Stimulated activated CD4-positive, alpha-beta T cell treated with anti-CD3 and anti-CD28 coated beads, Interleukin-4, amount 100 ng/mL, for 1 hour (primary cell): Measurements from ENCODE around the gene ARFGAP1.

Source experiments
- DNase-seq: peaks from one replicate; pipeline ENCODE4 v3.0.0-alpha.2; 2020

The ARFGAP1 gene

GRCh38 chr20:63272105-63273058 is at the start of gene ARFGAP1:
Gene ARFGAP1 (plus strand): TSS chr20:63272813. CDS start chr20:63275581, 2,768 bp downstream.
- peak; percentile 91 for DNase-seq

DNA sequence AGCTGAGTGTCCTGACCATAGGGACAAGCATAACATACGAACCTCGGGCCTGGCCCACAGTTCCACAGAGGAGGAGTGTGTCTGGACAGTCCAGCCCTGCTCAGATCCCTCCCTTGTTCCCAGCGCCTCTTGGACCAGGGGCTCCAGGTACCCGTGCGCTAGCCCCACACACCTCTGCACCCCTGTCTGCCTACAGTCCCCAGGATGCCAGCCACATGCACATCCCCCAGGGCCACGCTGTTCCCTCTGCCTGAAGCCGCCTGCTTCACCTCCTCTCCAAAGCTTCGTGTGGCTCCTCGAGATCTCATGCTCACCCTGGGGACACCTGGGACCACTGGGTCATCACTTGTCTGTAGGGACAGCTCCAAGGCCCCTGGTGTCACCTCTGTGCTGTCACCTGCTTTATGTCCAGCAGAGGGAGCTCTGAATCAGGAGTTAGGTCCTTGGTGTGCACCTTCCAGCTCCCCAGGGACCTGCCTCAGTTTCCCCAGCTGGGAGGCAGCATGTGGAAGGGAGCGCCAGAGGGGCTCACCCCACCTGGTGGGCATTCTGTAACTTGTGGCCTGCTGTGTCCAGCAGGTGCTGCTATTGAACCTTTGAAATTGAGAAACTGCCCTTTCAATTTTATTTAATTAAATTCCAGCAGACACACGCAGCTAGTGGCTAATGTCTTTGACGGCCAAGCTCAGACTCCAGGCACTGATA is 49.3 kb upstream of the ARFGAP1 start:
- peak; percentile 32 for DNase-seq

DNA sequence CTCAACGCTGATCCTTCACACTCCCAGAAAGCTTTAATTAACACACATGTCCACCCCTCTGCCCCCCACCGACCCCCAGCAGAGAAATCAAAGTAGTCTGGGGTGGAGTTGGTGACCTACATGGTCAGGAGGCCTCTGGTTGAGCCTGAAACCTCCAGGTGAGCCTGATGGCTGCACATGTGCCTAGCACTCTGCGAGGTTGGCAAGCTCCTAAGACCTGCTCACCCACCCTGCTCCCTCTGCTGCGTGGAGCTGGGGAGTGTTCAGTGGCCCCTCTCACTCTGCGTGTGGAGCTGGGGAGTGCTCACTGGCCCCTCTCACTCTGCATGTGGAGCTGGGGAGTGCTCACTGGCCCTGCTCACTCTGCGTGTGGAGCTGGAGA is 48.8 kb upstream of the ARFGAP1 start:
- no peak for DNase-seq

- DNase-seq = no peak
These were observed 48.1 kb upstream of the ARFGAP1 start for GRCh38 chr20:63224412-63225081.

DNA sequence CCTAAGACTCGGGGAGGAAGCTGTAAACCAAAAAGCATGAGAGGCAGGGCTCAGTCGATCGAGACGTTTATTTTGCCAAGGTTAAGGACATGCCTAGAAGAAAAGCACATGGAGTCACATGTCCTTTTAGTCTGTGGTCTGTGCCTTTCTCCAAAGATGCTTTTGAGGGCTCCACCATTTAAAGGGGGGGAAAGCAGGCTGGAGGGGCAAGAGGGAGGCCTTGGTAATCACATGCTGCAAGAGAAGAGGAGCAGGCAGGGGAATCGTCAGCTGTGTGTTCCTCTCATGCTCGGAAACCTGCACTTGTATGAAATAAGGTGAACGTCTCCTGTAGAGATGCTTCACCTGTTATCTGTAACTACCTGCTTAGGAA is 47.5 kb upstream of the ARFGAP1 start:
- DNase-seq = no peak

DNA sequence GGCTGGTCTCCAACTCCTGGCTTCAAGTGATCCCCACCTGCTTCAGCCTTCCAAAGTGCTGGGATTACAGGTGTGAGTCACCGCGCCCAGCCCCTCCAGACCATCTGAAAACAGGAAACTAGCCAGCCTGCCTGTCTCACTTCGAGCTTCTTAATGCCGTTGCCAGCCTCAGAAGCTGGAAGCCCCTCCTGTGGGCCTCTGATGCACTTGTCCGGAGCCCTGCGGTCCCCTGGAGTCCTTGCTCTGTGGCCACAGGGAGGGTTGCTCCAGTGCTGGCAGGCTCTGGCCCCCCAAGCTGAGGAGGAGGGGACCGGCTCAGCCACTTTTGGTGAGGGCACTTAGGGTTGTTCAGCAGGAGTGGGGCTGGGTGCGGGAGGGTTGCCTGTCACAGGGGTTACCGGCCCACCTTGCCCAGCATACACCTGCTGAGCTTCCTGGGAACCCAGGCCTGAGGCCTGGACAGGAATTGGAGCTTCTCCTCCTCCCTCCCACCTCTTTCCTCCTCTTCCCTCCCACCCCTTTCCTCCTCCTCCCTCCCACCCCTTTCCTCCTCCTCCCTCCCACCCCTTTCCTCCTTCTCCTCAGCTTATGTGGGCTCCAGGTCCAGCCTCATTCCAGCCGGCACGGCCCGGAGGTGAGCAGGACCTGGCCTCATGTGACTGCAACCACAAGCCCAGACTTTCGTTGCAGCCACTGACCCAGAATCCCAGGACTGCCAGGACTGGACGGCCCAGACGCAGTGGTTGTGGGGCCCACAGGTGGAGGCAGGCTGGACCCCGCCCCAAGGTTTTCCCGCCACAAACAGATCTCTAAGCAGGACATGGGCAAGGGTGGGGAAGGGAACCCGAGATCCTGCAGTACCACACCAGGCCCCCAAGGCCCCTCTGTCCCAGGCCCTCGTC is 46.3 kb upstream of the ARFGAP1 start:
- no peak for DNase-seq

DNA sequence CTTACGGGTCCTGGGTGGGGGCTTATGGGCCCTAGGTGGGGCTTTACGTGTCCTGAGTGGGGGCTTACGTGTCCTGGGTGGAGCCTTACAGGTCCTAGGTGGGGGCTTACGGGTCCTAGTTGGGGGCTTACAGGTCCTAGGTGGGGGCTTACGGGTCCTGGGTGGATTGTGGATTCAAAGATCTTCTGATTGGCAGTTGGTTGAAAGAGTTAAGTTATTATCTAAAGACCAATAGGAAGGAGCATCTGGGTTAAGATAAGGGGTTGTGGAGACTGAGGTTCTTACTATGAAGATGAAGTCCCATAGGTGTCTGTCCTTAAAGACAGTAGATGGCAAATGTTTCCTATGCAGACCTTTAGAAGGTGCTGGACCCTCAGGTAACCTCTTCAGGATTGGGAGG is 45.4 kb upstream of the ARFGAP1 start:
- DNase-seq = no peak

DNA sequence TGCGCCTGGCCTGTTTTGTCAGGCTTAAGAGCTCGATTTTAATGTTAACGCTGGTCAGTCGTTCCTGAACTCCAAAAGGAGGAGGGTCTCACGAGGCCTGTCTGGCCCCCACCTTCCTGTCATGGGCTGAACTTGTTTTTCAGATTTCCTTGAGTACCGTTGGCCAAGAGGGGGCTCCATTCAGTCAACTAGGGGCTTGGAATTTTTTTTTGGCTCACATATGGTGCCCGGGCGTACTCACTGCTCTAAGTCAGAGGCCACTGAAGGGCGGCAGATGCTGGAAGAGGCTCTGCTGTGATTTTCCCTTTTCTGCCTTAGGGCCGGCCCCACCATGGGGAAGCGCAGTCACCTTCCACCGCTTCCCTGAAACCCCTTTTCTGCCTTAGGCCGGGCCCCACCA is 43.8 kb upstream of the ARFGAP1 start:
- DNase-seq = no peak

- no peak for DNase-seq
These were observed 41.8 kb upstream of the ARFGAP1 start for GRCh38 chr20:63230800-63231268.

DNA sequence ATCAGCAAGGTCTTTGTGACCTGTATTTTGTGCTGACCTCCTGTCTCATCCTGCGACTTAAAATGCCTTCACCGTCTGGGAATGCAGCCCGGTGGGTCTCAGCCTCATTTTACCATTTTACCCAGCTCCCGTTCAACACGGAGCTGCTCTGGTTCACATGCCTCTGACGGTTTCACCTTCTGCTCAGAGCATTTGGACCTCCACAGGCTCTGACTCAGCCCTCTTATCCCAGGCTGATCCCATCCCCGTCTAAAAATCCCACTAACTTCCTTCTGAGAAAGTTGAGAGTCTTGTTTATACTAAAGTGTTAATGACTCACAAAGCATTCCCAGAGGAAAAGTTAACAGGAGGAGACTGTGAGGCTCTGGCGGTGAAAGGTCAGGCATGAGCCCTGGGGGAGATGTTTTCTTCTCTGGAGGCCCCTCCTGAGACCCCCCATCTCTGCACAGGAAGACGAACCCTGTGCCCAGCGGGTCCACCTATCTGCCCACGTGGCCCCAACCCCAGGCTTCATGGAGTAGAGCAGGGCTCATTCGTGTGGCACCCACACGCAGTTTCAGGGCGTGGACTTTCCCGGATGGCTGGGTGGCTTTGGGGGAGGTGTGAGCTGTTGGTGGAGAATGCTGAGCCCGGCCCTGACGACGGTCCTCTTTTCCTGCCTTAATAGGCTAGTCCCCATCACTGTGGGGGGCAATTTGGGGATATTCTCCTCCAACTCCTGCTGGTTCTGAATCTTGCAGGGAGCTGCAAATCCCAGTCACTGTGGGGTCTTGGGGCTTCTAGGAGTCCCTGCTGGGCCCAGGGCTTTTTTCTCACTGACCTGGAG is 40.2 kb upstream of the ARFGAP1 start:
- DNase-seq = no peak

GRCh38 chr20:63233061-63233344 is 39.6 kb upstream of the ARFGAP1 start:
- DNase-seq = no peak

DNA sequence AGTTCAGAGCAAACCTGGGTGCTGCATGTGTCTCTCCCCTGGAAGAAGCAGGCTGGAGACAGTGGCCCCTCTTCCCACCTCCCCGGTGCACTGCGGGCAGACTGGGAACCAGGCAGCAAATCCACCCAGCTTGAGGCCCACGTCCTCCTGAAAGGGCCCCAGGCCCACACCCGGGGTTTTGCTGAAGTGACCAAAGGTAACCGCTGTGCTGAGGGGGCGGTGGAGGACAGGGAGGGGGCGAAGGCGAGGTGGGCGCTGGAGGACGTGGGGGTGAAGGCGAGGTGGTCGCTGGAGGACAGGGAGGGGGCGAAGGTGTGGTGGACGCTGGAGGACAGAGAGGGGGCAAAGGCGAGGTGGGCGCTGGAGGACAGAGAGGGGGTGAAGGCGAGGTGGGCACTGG is 38.7 kb upstream of the ARFGAP1 start:
- no peak for DNase-seq

DNA sequence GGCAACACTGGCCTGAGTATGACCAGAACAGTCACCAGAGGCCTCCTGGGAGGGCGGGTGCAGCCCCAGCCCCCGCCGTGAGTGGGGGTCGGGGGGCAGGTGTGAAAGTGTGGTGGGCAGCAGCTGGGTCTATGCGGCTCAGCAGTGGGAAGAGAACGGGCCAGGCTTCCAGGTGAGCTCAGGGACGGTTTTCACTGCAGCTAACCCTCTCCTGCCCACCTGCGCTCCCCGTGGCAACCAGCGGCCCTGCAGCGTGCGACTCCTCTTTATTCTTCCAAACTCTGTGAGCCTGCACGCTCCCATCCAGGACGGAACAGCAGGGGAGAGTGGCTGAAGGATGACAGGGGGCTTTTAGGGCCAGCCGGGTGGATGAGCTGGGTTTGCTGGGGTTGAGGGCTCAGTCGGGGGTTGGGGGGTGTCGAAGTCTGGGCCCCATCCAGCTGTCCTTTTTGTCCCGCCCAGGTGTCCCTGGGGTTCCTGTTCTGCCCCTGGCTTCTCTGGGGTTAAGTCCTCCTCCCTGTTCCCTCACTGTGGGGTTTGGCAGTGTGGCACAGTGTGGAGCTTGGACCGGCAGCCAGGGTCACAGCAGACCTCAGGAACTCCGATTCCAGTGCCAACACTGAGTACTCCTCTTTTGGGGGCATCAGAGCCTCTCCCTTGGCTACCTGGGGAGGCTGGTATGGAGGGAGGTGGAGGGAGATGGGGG is 37.8 kb upstream of the ARFGAP1 start:
- peak; percentile 40 for DNase-seq

GRCh38 chr20:63235399-63235983 is 37.1 kb upstream of the ARFGAP1 start, which contains the start of gene BIRC7:
Gene BIRC7 (plus strand): TSS chr20:63235905. CDS start chr20:63236097, 192 bp downstream.
- no peak for DNase-seq

GRCh38 chr20:63236116-63236837 is 36.3 kb upstream of the ARFGAP1 start:
- no peak for DNase-seq

DNA sequence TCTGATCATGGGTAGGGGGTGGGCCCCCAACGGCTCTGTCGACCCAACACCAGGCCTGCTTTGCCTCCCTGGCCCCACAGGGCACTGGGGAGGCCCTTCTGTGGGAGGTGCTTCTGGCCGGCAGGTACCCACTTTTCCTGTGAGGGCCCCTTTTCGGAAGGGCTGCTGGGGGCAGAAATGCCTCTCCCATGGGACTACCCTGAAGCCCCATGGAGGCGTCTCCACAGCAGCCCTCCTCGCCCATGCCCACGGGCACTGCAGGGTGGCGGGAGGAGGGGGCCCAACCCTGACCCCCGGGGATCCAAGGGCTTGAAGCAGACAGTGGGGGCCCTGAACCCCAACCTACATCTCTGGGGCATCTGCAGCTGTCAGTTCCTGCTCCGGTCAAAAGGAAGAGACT is 34.6 kb upstream of the ARFGAP1 start:
- no peak for DNase-seq

DNA sequence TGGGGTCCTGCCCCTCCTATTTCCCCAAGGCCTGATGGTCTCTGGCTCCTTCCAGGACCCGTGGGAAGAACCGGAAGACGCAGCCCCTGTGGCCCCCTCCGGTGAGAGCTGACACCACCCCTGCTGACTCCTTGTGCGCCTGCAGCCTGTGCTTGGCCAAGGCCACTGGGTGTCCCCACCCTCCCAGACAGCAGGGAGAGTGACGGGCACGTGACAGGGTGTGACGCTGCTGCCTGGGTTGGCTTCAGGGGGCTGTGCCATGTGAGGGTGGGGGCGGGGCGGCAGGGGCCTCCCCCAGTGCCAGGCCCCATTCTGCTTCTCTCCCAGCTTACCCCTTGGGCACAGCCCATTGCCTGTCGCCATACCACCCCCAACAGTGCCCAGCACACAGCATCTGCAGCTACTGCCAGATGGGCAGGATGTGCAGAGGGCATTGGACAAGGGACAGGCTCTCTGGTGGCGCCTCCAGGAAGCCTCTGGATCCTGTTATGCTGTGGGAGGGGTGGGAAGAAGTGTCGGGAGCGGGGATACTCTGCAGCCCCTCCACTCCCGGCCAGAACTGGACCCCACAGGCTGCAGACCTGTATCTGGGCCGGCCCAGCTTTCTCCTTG is 34.0 kb upstream of the ARFGAP1 start:
- DNase-seq = no peak

DNA sequence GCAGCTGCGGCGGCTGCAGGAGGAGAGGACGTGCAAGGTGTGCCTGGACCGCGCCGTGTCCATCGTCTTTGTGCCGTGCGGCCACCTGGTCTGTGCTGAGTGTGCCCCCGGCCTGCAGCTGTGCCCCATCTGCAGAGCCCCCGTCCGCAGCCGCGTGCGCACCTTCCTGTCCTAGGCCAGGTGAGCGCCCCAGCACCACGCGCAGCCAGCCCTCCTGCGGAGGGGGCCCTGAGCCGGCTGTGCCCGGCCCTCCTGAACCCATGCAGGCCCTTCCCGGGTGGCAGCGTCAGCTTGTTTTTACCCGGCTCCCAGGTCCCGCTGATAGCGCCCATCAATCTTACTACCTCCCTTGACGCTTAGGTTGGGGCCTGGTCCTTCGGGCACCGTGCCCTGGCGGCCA is 33.2 kb upstream of the ARFGAP1 start:
- DNase-seq = no peak

DNA sequence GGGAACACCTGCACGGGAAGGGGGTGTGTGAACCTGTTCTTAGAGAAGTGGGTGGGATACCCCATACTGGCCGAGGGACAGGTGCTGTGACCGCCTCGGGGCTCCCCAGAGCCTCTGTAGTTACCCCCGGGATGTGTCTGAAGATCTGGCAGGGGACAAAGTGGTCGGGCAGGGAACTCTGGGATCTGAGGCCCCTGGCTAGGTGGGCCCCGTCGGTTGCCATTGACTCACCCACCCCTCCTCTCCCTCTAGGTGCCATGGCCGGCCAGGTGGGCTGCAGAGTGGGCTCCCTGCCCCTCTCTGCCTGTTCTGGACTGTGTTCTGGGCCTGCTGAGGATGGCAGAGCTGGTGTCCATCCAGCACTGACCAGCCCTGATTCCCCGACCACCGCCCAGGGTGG is 32.6 kb upstream of the ARFGAP1 start:
- DNase-seq = no peak
